ENCODE measurements around the gene SIPA1L3.
"Not testable (repeated sequence)": the region's sequence is repeated elsewhere in the genome, so short reads cannot be mapped to it uniquely, and the experiment has no call there.

DNA sequence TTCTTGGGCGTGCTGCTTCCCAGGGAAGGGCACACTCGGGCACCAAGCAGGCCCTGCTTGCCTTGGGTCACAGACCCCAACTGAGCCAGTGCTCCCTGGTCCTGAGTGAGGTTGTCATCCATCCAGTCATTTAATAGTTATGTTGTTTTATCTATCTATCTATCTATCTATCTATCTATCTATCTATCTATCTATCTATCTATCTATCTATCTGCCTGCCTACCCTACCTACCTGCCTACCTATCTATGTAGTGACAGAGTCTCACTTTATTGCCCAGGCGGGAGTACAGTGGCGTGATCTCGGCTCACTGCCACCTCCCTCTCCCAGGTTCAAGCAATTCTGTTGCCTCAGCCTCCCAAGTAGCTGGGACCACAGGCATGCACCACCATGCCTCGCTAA, 164.0 kb downstream of the SIPA1L3 start:
- TF ChIP-seq POLR2A (IDR thresholded peaks at IDR 0.05), result not testable (repeated sequence)
- TF ChIP-seq, protein P1, sequence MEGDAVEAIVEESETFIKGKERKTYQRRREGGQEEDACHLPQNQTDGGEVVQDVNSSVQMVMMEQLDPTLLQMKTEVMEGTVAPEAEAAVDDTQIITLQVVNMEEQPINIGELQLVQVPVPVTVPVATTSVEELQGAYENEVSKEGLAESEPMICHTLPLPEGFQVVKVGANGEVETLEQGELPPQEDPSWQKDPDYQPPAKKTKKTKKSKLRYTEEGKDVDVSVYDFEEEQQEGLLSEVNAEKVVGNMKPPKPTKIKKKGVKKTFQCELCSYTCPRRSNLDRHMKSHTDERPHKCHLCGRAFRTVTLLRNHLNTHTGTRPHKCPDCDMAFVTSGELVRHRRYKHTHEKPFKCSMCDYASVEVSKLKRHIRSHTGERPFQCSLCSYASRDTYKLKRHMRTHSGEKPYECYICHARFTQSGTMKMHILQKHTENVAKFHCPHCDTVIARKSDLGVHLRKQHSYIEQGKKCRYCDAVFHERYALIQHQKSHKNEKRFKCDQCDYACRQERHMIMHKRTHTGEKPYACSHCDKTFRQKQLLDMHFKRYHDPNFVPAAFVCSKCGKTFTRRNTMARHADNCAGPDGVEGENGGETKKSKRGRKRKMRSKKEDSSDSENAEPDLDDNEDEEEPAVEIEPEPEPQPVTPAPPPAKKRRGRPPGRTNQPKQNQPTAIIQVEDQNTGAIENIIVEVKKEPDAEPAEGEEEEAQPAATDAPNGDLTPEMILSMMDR (IDR thresholded peaks at IDR 0.05), result not testable (repeated sequence)

All from lower leg skin (tissue), 3 donors.